Measurements from ENCODE around the gene OPRM1. TPM values are rescaled to one million over a fixed set of nuclear protein-coding genes. Genes with fewer than 3 reads are reported as not detected.

The OPRM1 gene
- total and polyA plus RNA-seq, 2 donors from 2014 or later: not detected

- H3K27me3 ChIP-seq (ENCODE audit: control insufficient read depth, insufficient read depth, low read length): no peaks in the 10 kb centered on the region
- DNase-seq: peak in 1 of 5 donors; percentile 22
- H3K36me3 ChIP-seq (ENCODE audit: control insufficient read depth in 2 of 3, insufficient read depth in 3 of 3, low read length in 3 of 3): no peaks in the 10 kb centered on the region
- no peak overlapping the region for H3K27ac ChIP-seq (ENCODE audit: low read depth in 2 of 2, low read length in 2 of 2)
- intact Hi-C loops (cut with DNase I): no loop called here
- no peak for TF ChIP-seq CTCF (IDR thresholded peaks at IDR 0.05; ENCODE audit: borderline replicate concordance, extremely low read depth, insufficient read depth)
- peak; percentile 57 for FAIRE-seq
- peak overlapping the region in 2 of 3 donors; percentile 47 to 67 for H3K4me3 ChIP-seq (ENCODE audit: low read length in 3 of 3)
- H3K9ac ChIP-seq (ENCODE audit: low read length in 3 of 3): no peak overlapping the region
- H3K4me1 ChIP-seq (ENCODE audit: control insufficient read depth in 2 of 3, insufficient read depth in 2 of 3, low read depth in 1 of 3, low read length in 3 of 3): peaks cover 0 to 4% (median 0%) of the 10 kb centered on the region in 3 donors
- H3K9me3 ChIP-seq (ENCODE audit: control insufficient read depth in 2 of 3, insufficient read depth in 1 of 3, low read length in 3 of 3): no peaks in the 10 kb centered on the region
These were observed 210.7 kb downstream of the OPRM1 start for GRCh38 chr6:154249499-154250298.

- peaks cover 0 to 2% (median 0%) of the 10 kb centered on the region in 3 donors for H3K4me1 ChIP-seq (ENCODE audit: control insufficient read depth in 2 of 3, insufficient read depth in 2 of 3, low read depth in 1 of 3, low read length in 3 of 3)
- H3K9ac ChIP-seq (ENCODE audit: low read length in 3 of 3): no peak overlapping the region
- intact Hi-C loops (cut with DNase I): no loop called here
- H3K27me3 ChIP-seq (ENCODE audit: control insufficient read depth, insufficient read depth, low read length): no peaks in the 10 kb centered on the region
- H3K27ac ChIP-seq (ENCODE audit: low read depth in 2 of 2, low read length in 2 of 2): no peak overlapping the region
- H3K36me3 ChIP-seq (ENCODE audit: control insufficient read depth in 2 of 3, insufficient read depth in 3 of 3, low read length in 3 of 3): no peaks in the 10 kb centered on the region
- FAIRE-seq: no peak
- no peak for TF ChIP-seq CTCF (IDR thresholded peaks at IDR 0.05; ENCODE audit: borderline replicate concordance, extremely low read depth, insufficient read depth)
- H3K4me3 ChIP-seq (ENCODE audit: low read length in 3 of 3): no peak overlapping the region
- DNase-seq: no peak
- H3K9me3 ChIP-seq (ENCODE audit: control insufficient read depth in 2 of 3, insufficient read depth in 1 of 3, low read length in 3 of 3): no peaks in the 10 kb centered on the region
These were observed 212.1 kb downstream of the OPRM1 start for GRCh38 chr6:154251116-154251515.

- H3K27me3 ChIP-seq (ENCODE audit: control insufficient read depth, insufficient read depth, low read length): no peaks in the 10 kb centered on the region
- FAIRE-seq: no peak
- no peak overlapping the region for H3K27ac ChIP-seq (ENCODE audit: low read depth in 2 of 2, low read length in 2 of 2)
- H3K4me3 ChIP-seq (ENCODE audit: low read length in 3 of 3): no peak overlapping the region
- intact Hi-C loops (cut with DNase I): no loop called here
- H3K9ac ChIP-seq (ENCODE audit: low read length in 3 of 3): no peak overlapping the region
- H3K9me3 ChIP-seq (ENCODE audit: control insufficient read depth in 2 of 3, insufficient read depth in 1 of 3, low read length in 3 of 3): no peaks in the 10 kb centered on the region
- TF ChIP-seq CTCF (IDR thresholded peaks at IDR 0.05; ENCODE audit: borderline replicate concordance, extremely low read depth, insufficient read depth): no peak
- no peak for DNase-seq
- no peaks in the 10 kb centered on the region for H3K4me1 ChIP-seq (ENCODE audit: control insufficient read depth in 2 of 3, insufficient read depth in 2 of 3, low read depth in 1 of 3, low read length in 3 of 3)
- H3K36me3 ChIP-seq (ENCODE audit: control insufficient read depth in 2 of 3, insufficient read depth in 3 of 3, low read length in 3 of 3): no peaks in the 10 kb centered on the region
These were observed 213.6 kb downstream of the OPRM1 start for GRCh38 chr6:154252678-154253077.
